IMR-90 (cell line): Measurements from ENCODE around the gene LYZL6. TPM values are rescaled to one million over a fixed set of nuclear protein-coding genes. Genes with fewer than 3 reads are reported as not detected.

Experiments
- ATAC-seq: fragments of 200-7000 bp; cut with Tn5 transposase; 2 replicates; pipeline ENCODE4 v1.9.1; 2020; ENCODE audit warnings: low read depth, mild to moderate bottlenecking, moderate library complexity
- BruUV-seq: library from RNA; stranded (reverse); fragments of 400-500 nt; replicated peaks from 2 replicates; lab custom pipeline; 2021; lab: Mats Ljungman, UMichigan
- CTCF ChIA-PET: fragments of 300-600 bp; formaldehyde crosslinking; extraction: SDS; loops from one replicate; lab custom pipeline; 2021; ENCODE audit warnings: antibody characterized with exemption; lab: Yijun Ruan, JAX
- POLR2A ChIA-PET: fragments of 300-600 bp; sonication (Branson Sonifier 250); formaldehyde crosslinking; loops from one replicate; lab custom pipeline; 2022; ENCODE audit warnings: antibody characterized with exemption; ENCODE audit not compliant: unreplicated experiment; lab: Charles Lee
- DNase-seq: peaks from one replicate; pipeline ENCODE4 v3.0.0; 2013
- H2AFZ ChIP-seq: replicated peaks from 2 replicates; pipeline ENCODE3; 2013; ENCODE audit warnings: low read length, mild to moderate bottlenecking; ENCODE audit not compliant: poor library complexity
- H2AK5ac ChIP-seq: 2 replicates; pipeline ENCODE4 v1.6.1; 2013; ENCODE audit warnings: low read depth, low read length, inconsistent platforms
- H2AK9ac ChIP-seq: replicated peaks from 2 replicates; pipeline ENCODE3; 2013; ENCODE audit warnings: mild to moderate bottlenecking, low read depth, low read length, moderate library complexity; ENCODE audit not compliant: poor library complexity
- H2BK120ac ChIP-seq: 2 replicates; pipeline ENCODE4 v1.6.1; 2013; ENCODE audit warnings: low read depth, low read length, inconsistent platforms
- H2BK15ac ChIP-seq: 3 replicates; pipeline ENCODE4 v1.6.1; 2013; ENCODE audit warnings: low read depth, low read length, inconsistent platforms
- H2BK20ac ChIP-seq: 2 replicates; pipeline ENCODE4 v1.6.1; 2013; ENCODE audit warnings: low read depth, mild to moderate bottlenecking, inconsistent platforms, low read length, moderate library complexity
- H2BK5ac ChIP-seq: 2 replicates; pipeline ENCODE4 v1.6.1; 2013; ENCODE audit warnings: mild to moderate bottlenecking, low read depth, low read length, inconsistent platforms; ENCODE audit not compliant: poor library complexity, severe bottlenecking
- H3K14ac ChIP-seq: replicated peaks from 2 replicates; pipeline ENCODE4 v1.6.1; 2013; ENCODE audit warnings: low read depth, low read length, inconsistent platforms
- H3K18ac ChIP-seq: 2 replicates; pipeline ENCODE4 v1.6.1; 2013; ENCODE audit warnings: low read depth, low read length, control low read depth
- H3K23ac ChIP-seq: 2 replicates; pipeline ENCODE4 v1.6.1; 2013; ENCODE audit warnings: low read depth, low read length, inconsistent platforms
- H3K27ac ChIP-seq: 2 replicates; pipeline ENCODE4 v1.5.1; 2013; ENCODE audit warnings: mild to moderate bottlenecking, control low read depth, low read length; ENCODE audit not compliant: insufficient read depth
- H3K27me3 ChIP-seq: 2 replicates; pipeline ENCODE4 v1.6.1; 2013; ENCODE audit warnings: low read length; ENCODE audit not compliant: control insufficient read depth, insufficient read depth
- H3K36me3 ChIP-seq: 2 replicates; pipeline ENCODE4 v1.6.1; 2013; ENCODE audit warnings: low read length, mixed read lengths; ENCODE audit not compliant: control insufficient read depth, insufficient read depth
- H3K4ac ChIP-seq: 2 replicates; pipeline ENCODE4 v1.6.1; 2013; ENCODE audit warnings: low read depth, low read length, inconsistent platforms
- H3K4me1 ChIP-seq: 2 replicates; pipeline ENCODE4 v1.6.1; 2013; ENCODE audit warnings: low read length, mixed read lengths; ENCODE audit not compliant: control insufficient read depth, insufficient read depth
- H3K4me2 ChIP-seq: 2 replicates; pipeline ENCODE4 v1.6.1; 2013; ENCODE audit warnings: low read depth, mild to moderate bottlenecking, control low read depth, low read length, moderate library complexity
- H3K4me3 ChIP-seq: 2 replicates; pipeline ENCODE4 v1.5.1; 2013; ENCODE audit warnings: low read depth, mild to moderate bottlenecking, control low read depth, low read length, moderate library complexity; ENCODE audit not compliant: insufficient read depth
- H3K56ac ChIP-seq: 2 replicates; pipeline ENCODE4 v1.6.1; 2013; ENCODE audit warnings: low read length, inconsistent platforms; ENCODE audit not compliant: insufficient read depth; ENCODE audit errors: extremely low read depth
- H3K79me1 ChIP-seq, 2 experiments: 2 replicates each; pipeline ENCODE4 v1.6.1; 2013; ENCODE audit warnings: low read length in 2 of 2, inconsistent platforms in 1 of 2, low read depth in 1 of 2
- H3K9ac ChIP-seq: 2 replicates; pipeline ENCODE4 v1.6.1; 2013; ENCODE audit warnings: low read depth, low read length, control low read depth
- H3K9me1 ChIP-seq: 2 replicates; pipeline ENCODE4 v1.6.1; 2013; ENCODE audit warnings: low read length, inconsistent platforms; ENCODE audit not compliant: insufficient read depth
- H3K9me3 ChIP-seq: 2 replicates; pipeline ENCODE4 v1.6.1; 2013; ENCODE audit warnings: low read length; ENCODE audit not compliant: control insufficient read depth, insufficient read depth
- H4K20me1 ChIP-seq: 2 replicates; pipeline ENCODE4 v1.6.1; 2013; ENCODE audit warnings: low read length, inconsistent platforms; ENCODE audit not compliant: insufficient read depth
- H4K5ac ChIP-seq: 2 replicates; pipeline ENCODE4 v1.6.1; 2013; ENCODE audit warnings: mild to moderate bottlenecking, low read depth, low read length, control low read depth
- H4K8ac ChIP-seq, 2 experiments: 2 replicates each; pipeline ENCODE4 v1.6.1; 2013; ENCODE audit warnings: low read depth in 2 of 2, low read length in 2 of 2, control low read depth in 1 of 2, inconsistent platforms in 1 of 2
- H4K91ac ChIP-seq: 2 replicates; pipeline ENCODE4 v1.6.1; 2013; ENCODE audit warnings: low read depth, low read length, inconsistent platforms; ENCODE audit not compliant: insufficient read depth
- BHLHE40 ChIP-seq: fragments of 150-350 bp; IDR thresholded peaks from 2 replicates; pipeline ENCODE4 v1.6.1; 2016; ENCODE audit warnings: mild to moderate bottlenecking, low read depth, low read length
- CEBPB ChIP-seq: IDR thresholded peaks from 2 replicates; pipeline ENCODE4 v1.6.1; 2012; ENCODE audit warnings: low read depth, low read length, improper control_type of control experiment
- CHD1 ChIP-seq: IDR thresholded peaks from 2 replicates; pipeline ENCODE4 v1.6.1; 2012; ENCODE audit warnings: low read depth, low read length, improper control_type of control experiment
- CTCF ChIP-seq: conservative IDR thresholded peaks from 2 replicates; pipeline ENCODE4 v1.5.1; 2012; ENCODE audit warnings: mild to moderate bottlenecking, low read depth, low read length, improper control_type of control experiment
- ELK1 ChIP-seq: fragments of 150-350 bp; IDR thresholded peaks from 2 replicates; pipeline ENCODE4 v1.6.1; 2016; ENCODE audit warnings: low read depth, mild to moderate bottlenecking, low read length, moderate library complexity, borderline replicate concordance
- FOS ChIP-seq: fragments of 150-350 bp; IDR thresholded peaks from 2 replicates; pipeline ENCODE4 v1.6.1; 2016; ENCODE audit warnings: low read depth, low read length
- MAFK ChIP-seq: IDR thresholded peaks from 2 replicates; pipeline ENCODE4 v1.6.1; 2012; ENCODE audit warnings: low read depth, low read length, improper control_type of control experiment
- MAZ ChIP-seq: IDR thresholded peaks from 2 replicates; pipeline ENCODE4 v1.6.1; 2012; ENCODE audit warnings: low read depth, mild to moderate bottlenecking, low read length, improper control_type of control experiment, moderate library complexity, borderline replicate concordance
- MXI1 ChIP-seq: IDR thresholded peaks from 2 replicates; pipeline ENCODE4 v1.6.1; 2012; ENCODE audit warnings: low read depth, mild to moderate bottlenecking, low read length, moderate library complexity, borderline replicate concordance
- NFE2L2 ChIP-seq: fragments of 150-350 bp; IDR thresholded peaks from 2 replicates; pipeline ENCODE4 v1.6.1; 2016; ENCODE audit warnings: low read depth, mild to moderate bottlenecking, low read length
- POLR2A ChIP-seq: IDR thresholded peaks from 2 replicates; pipeline ENCODE4 v1.6.1; 2012; ENCODE audit warnings: mild to moderate bottlenecking, low read depth, low read length
- RAD21 ChIP-seq: IDR thresholded peaks from 2 replicates; pipeline ENCODE4 v1.6.1; 2012; ENCODE audit warnings: low read length, improper control_type of control experiment
- RCOR1 ChIP-seq: IDR thresholded peaks from 2 replicates; pipeline ENCODE4 v1.6.1; 2012; ENCODE audit warnings: mild to moderate bottlenecking, low read length, improper control_type of control experiment; ENCODE audit not compliant: insufficient replicate concordance
- RFX5 ChIP-seq: IDR thresholded peaks from 2 replicates; pipeline ENCODE4 v1.8.0; 2012; ENCODE audit warnings: low read depth, mild to moderate bottlenecking, low read length, moderate library complexity
- SMC3 ChIP-seq: fragments of 150-350 bp; IDR thresholded peaks from 2 replicates; pipeline ENCODE4 v1.6.1; 2016; ENCODE audit warnings: low read depth, mild to moderate bottlenecking, antibody characterized with exemption, low read length, moderate library complexity
- USF2 ChIP-seq: fragments of 150-350 bp; IDR thresholded peaks from 2 replicates; pipeline ENCODE4 v1.6.1; 2017; ENCODE audit warnings: mild to moderate bottlenecking, antibody characterized with exemption, low read length, low read depth
- dilution Hi-C: fragments of 300-500 bp; cut with HindIII; formaldehyde crosslinking; loops from one replicate; pipeline ENCODE4 v1.14.3; 2018; ENCODE audit warnings: low sequenced_read_pairs; ENCODE audit not compliant: unreplicated experiment
- in situ Hi-C: fragments of 300-500 bp; cut with MboI; formaldehyde crosslinking; loops from 3 replicates; pipeline ENCODE4 v1.14.3; 2019; ENCODE audit warnings: low sequenced_read_pairs, inconsistent platforms, mixed read lengths
- intact Hi-C: fragments of 100-400 bp; cut with micrococcal nuclease; formaldehyde crosslinking; loops from 2 replicates; pipeline ENCODE4 v1.10.0; 2022
- polyA plus RNA-seq, 3 experiments: library from polyadenylated mRNA; depleted of rRNA; stranded (reverse); fragments of >200 nt; gene quantifications; 2 replicates each; pipeline ENCODE4 v1.2.3, GENCODE V29; 2012; ENCODE audit warnings: low replicate concordance in 1 of 3
- total RNA-seq: library from RNA; depleted of rRNA; stranded (reverse); fragments of >200 nt; gene quantifications from 2 replicates; pipeline ENCODE4 v1.2.3, GENCODE V29; 2012

LYZL6 gene
- total and polyA plus RNA-seq, 2 of the 4 experiments (the other 2 are of a cell fraction), result not detected

- no peak overlapping the region for H2AK9ac ChIP-seq
- no peak overlapping the region for H3K27ac ChIP-seq
- no peak overlapping the region for H2AFZ ChIP-seq
- H3K4me2 ChIP-seq, result no peak overlapping the region
- H3K4ac ChIP-seq, result no peak overlapping the region
- no peak overlapping the region for H3K14ac ChIP-seq
- H3K4me1 ChIP-seq, result no peaks in the 10 kb centered on the region
- intact Hi-C loops (no loop called here), in situ Hi-C loops (no loop called here), dilution Hi-C loops (no loop called here)
- DNase-seq (no peak), ATAC-seq (no peak)
- BruUV-seq, result no TSS peak
- TF ChIP-seq SMC3, result no peak
- TF ChIP-seq POLR2A, result no peak
- no peak for TF ChIP-seq NFE2L2
- no peak for TF ChIP-seq MXI1
- no peak for TF ChIP-seq CEBPB
- TF ChIP-seq RAD21, result no peak
- no peak for TF ChIP-seq USF2
- no peak for TF ChIP-seq RFX5
- TF ChIP-seq FOS, result no peak
- no peak for TF ChIP-seq MAZ
- no peak for TF ChIP-seq BHLHE40
- no peak for TF ChIP-seq CTCF
- TF ChIP-seq MAFK, result no peak
- no peak for TF ChIP-seq ELK1
- TF ChIP-seq RCOR1, result no peak
- TF ChIP-seq CHD1, result no peak
- H3K9ac ChIP-seq, result no peak overlapping the region
- H2AK5ac ChIP-seq, result no peak overlapping the region
- no peaks in the 10 kb centered on the region for H3K9me3 ChIP-seq
- no peak overlapping the region for H4K8ac ChIP-seq
- H4K20me1 ChIP-seq, result no peaks in the 10 kb centered on the region
- no peak overlapping the region for H2BK5ac ChIP-seq
- CTCF ChIA-PET, result no interaction called here
- no peaks in the 10 kb centered on the region for H3K79me1 ChIP-seq
- H2BK20ac ChIP-seq, result no peak overlapping the region
- H3K9me1 ChIP-seq, result 0 out of 2 replicates have a peak, but pooled peaks cover 3% of the 10 kb centered on the region
- POLR2A ChIA-PET, result no interaction called here
- H3K27me3 ChIP-seq, result peaks cover 1% of the 10 kb centered on the region; the same call in 1 of the 2 replicates
- no peak overlapping the region for H3K18ac ChIP-seq
- no peak overlapping the region for H2BK15ac ChIP-seq
- no peak overlapping the region for H3K4me3 ChIP-seq
- H4K91ac ChIP-seq, result no peak overlapping the region
- no peak overlapping the region for H3K56ac ChIP-seq
- no peaks in the 10 kb centered on the region for H3K36me3 ChIP-seq
- no peak overlapping the region for H4K5ac ChIP-seq
- no peak overlapping the region for H3K23ac ChIP-seq
- H2BK120ac ChIP-seq, result no peak overlapping the region
Observed at GRCh38 chr17:35927714-35928113, 15.8 kb downstream of the LYZL6 start.
